H9 (cell line): Measurements from ENCODE around the gene EIF1B. TPM values are rescaled to one million over a fixed set of nuclear protein-coding genes. Genes with fewer than 3 reads are reported as not detected.

Experiments used
- DNase-seq: peaks from one replicate; pipeline ENCODE4 v3.0.0-alpha.2; 2017
- H2AFZ ChIP-seq: one replicate; pipeline ENCODE4 v1.6.1; 2013; ENCODE audit warnings: mild to moderate bottlenecking, low read length, control low read depth, moderate library complexity
- H2AK5ac ChIP-seq: 2 replicates; pipeline ENCODE4 v1.6.1; 2013; ENCODE audit warnings: low read length, control low read depth, mixed read lengths; ENCODE audit not compliant: insufficient read length
- H2BK120ac ChIP-seq: one replicate; pipeline ENCODE4 v1.6.1; 2013; ENCODE audit warnings: low read depth, mild to moderate bottlenecking, low read length, control low read depth, inconsistent platforms; ENCODE audit not compliant: poor library complexity, severe bottlenecking
- H2BK12ac ChIP-seq: 2 replicates; pipeline ENCODE4 v1.6.1; 2013; ENCODE audit warnings: low read length, control low read depth, mixed read lengths, low read depth; ENCODE audit not compliant: insufficient read length
- H2BK15ac ChIP-seq: 2 replicates; pipeline ENCODE4 v1.6.1; 2013; ENCODE audit warnings: low read depth, low read length, control low read depth
- H2BK20ac ChIP-seq: one replicate; pipeline ENCODE4 v1.6.1; 2013; ENCODE audit warnings: low read depth, mild to moderate bottlenecking, low read length, control low read depth, inconsistent platforms; ENCODE audit not compliant: poor library complexity, severe bottlenecking
- H2BK5ac ChIP-seq: 2 replicates; pipeline ENCODE4 v1.6.1; 2013; ENCODE audit warnings: low read length, control low read depth, mixed read lengths; ENCODE audit not compliant: insufficient read length
- H3K14ac ChIP-seq: 2 replicates; pipeline ENCODE4 v1.6.1; 2013; ENCODE audit warnings: low read length, control low read depth; ENCODE audit not compliant: insufficient read depth
- H3K18ac ChIP-seq: 2 replicates; pipeline ENCODE4 v1.6.1; 2013; ENCODE audit warnings: low read depth, mild to moderate bottlenecking, mixed read lengths, low read length, control low read depth; ENCODE audit not compliant: insufficient read length
- H3K23ac ChIP-seq: 2 replicates; pipeline ENCODE4 v1.6.1; 2013; ENCODE audit warnings: low read length, control low read depth, mixed read lengths, low read depth; ENCODE audit not compliant: insufficient read length
- H3K23me2 ChIP-seq: 2 replicates; pipeline ENCODE4 v1.6.1; 2013; ENCODE audit warnings: low read depth, mild to moderate bottlenecking, mixed read lengths, low read length, control low read depth; ENCODE audit not compliant: insufficient read length, poor library complexity, severe bottlenecking
- H3K27ac ChIP-seq: 2 replicates; pipeline ENCODE4 v1.5.1; 2013; ENCODE audit warnings: low read length, control low read depth, mixed read lengths, low read depth; ENCODE audit not compliant: insufficient read length
- H3K27me3 ChIP-seq: 2 replicates; pipeline ENCODE4 v1.6.1; 2013; ENCODE audit warnings: low read length, control low read depth, inconsistent platforms; ENCODE audit not compliant: insufficient read depth
- H3K4ac ChIP-seq: 2 replicates; pipeline ENCODE4 v1.6.1; 2013; ENCODE audit warnings: low read depth, mild to moderate bottlenecking, control low read depth, inconsistent platforms, low read length, moderate library complexity
- H3K4me1 ChIP-seq: 2 replicates; pipeline ENCODE4 v1.6.1; 2013; ENCODE audit warnings: low read length, control low read depth, inconsistent platforms; ENCODE audit not compliant: insufficient read depth
- H3K4me2 ChIP-seq: 2 replicates; pipeline ENCODE4 v1.6.1; 2013; ENCODE audit warnings: low read length, control low read depth, mixed read lengths; ENCODE audit not compliant: insufficient read length, insufficient read depth
- H3K56ac ChIP-seq: 2 replicates; pipeline ENCODE4 v1.6.1; 2013; ENCODE audit warnings: low read depth, mild to moderate bottlenecking, mixed read lengths, low read length, control low read depth; ENCODE audit not compliant: insufficient read length
- H3K79me1 ChIP-seq: 2 replicates; pipeline ENCODE4 v1.6.1; 2013; ENCODE audit warnings: low read depth, mild to moderate bottlenecking, moderate library complexity, low read length, control low read depth, inconsistent platforms; ENCODE audit not compliant: insufficient read depth, poor library complexity, severe bottlenecking
- H3K79me2 ChIP-seq: 2 replicates; pipeline ENCODE4 v1.6.1; 2013; ENCODE audit warnings: low read length, control low read depth, inconsistent platforms; ENCODE audit not compliant: insufficient read depth
- H3K9ac ChIP-seq: 2 replicates; pipeline ENCODE4 v1.6.1; 2013; ENCODE audit warnings: low read length, control low read depth, mixed read lengths; ENCODE audit not compliant: insufficient read length; ENCODE audit errors: extremely low read depth
- H3K9me3 ChIP-seq: one replicate; pipeline ENCODE4 v1.6.1; 2013; ENCODE audit warnings: low read depth, low read length, inconsistent platforms; ENCODE audit not compliant: control insufficient read depth
- H3T11ph ChIP-seq: one replicate; pipeline ENCODE4 v1.6.1; 2013; ENCODE audit warnings: mild to moderate bottlenecking, low read length, control low read depth, inconsistent platforms
- H4K20me1 ChIP-seq: one replicate; pipeline ENCODE4 v1.6.1; 2013; ENCODE audit not compliant: control insufficient read depth, insufficient read length, insufficient read depth
- H4K5ac ChIP-seq: 2 replicates; pipeline ENCODE4 v1.6.1; 2013; ENCODE audit warnings: low read depth, mild to moderate bottlenecking, mixed read lengths, low read length, control low read depth; ENCODE audit not compliant: insufficient read length
- H4K8ac ChIP-seq: replicated peaks from 2 replicates; pipeline ENCODE4 v1.6.1; 2013; ENCODE audit warnings: low read length, control low read depth, mixed read lengths, low read depth; ENCODE audit not compliant: insufficient read length
- H4K91ac ChIP-seq: 2 replicates; pipeline ENCODE4 v1.6.1; 2013; ENCODE audit warnings: low read depth, mild to moderate bottlenecking, moderate library complexity, mixed read lengths, low read length, control low read depth; ENCODE audit not compliant: insufficient read length
- H3K27ac Mint-ChIP-seq, 3 experiments: 2 replicates in 2 of 3; 3 replicates in 1 of 3; pipeline ENCODE4 v1.8.0; 2020 to 2021; ENCODE audit warnings: mixed read lengths in 3 of 3, mild to moderate bottlenecking in 1 of 3, moderate library complexity in 1 of 3
- H3K27me3 Mint-ChIP-seq: 2 replicates; pipeline ENCODE4 v1.8.0; 2021; ENCODE audit warnings: low read depth, mild to moderate bottlenecking, moderate library complexity, mixed read lengths
- H3K36me3 Mint-ChIP-seq, 3 experiments: 2 replicates in 2 of 3; 3 replicates in 1 of 3; pipeline ENCODE4 v1.8.0; 2020 to 2021; ENCODE audit warnings: low read depth in 3 of 3, mixed read lengths in 3 of 3; ENCODE audit not compliant: insufficient read depth in 1 of 3
- H3K4me1 Mint-ChIP-seq, 2 experiments: 2 replicates each; pipeline ENCODE4 v1.8.0; 2020; ENCODE audit warnings: mixed read lengths in 2 of 2
- H3K4me3 Mint-ChIP-seq, 2 experiments: 2 replicates in 1 of 2; 3 replicates in 1 of 2; pipeline ENCODE4 v1.8.0; 2020 to 2021; ENCODE audit warnings: mild to moderate bottlenecking in 2 of 2, mixed read lengths in 2 of 2, moderate library complexity in 1 of 2
- H3K9me3 Mint-ChIP-seq, 2 experiments: 2 replicates in 1 of 2; 3 replicates in 1 of 2; pipeline ENCODE4 v1.8.0; 2020; ENCODE audit warnings: mild to moderate bottlenecking in 2 of 2, mixed read lengths in 2 of 2, moderate library complexity in 1 of 2
- WGBS: extraction: QIAGEN DNeasy Blood & Tissue Kit; methylation state at CpG from one replicate; pipeline ENCODE4 v1.1.7; 2013; ENCODE audit warnings: missing lambda C conversion rate, low lambda C conversion rate, mixed read lengths; ENCODE audit not compliant: insufficient read length; ENCODE audit errors: extremely low coverage; 5-methylcytosine and 5-hydroxymethylcytosine counted together
- total RNA-seq: library from RNA; stranded (reverse); gene quantifications from 2 replicates; pipeline ENCODE4 v1.2.1, GENCODE V29; 2021
- TF ChIP-seq, protein P1 (sequence below): fragments of 200-600 bp; sonication (generic); conservative IDR thresholded peaks from 3 replicates; pipeline ENCODE4 v1.8.0; 2021; ENCODE audit warnings: antibody characterized with exemption, mild to moderate bottlenecking

EIF1B gene
- total RNA-seq, 1 experiment from 2014 or later, result 133 TPM

DNA sequence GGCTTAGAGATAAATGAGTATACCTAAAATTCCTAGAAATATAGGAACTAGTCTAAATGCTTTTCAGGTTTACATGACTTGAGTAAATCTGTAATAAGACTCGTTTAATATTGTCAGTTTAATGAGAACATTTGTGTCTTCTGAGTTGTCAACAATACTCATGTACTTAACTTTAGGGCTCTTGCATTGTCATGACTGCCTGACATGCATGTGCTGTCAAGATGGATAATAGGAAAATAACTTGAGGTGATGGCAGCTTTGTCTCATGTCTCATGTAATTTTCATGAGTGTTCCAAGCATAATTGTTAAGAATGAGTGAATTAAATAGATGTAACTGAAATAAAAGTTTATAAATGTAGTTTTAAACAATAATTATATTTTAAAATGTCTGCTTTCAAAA, 45.1 kb upstream of the EIF1B start:
- no peaks in the 10 kb centered on the region for H3K9me3 ChIP-seq
- no peak overlapping the region for H3K14ac ChIP-seq
- TF ChIP-seq, protein P1, sequence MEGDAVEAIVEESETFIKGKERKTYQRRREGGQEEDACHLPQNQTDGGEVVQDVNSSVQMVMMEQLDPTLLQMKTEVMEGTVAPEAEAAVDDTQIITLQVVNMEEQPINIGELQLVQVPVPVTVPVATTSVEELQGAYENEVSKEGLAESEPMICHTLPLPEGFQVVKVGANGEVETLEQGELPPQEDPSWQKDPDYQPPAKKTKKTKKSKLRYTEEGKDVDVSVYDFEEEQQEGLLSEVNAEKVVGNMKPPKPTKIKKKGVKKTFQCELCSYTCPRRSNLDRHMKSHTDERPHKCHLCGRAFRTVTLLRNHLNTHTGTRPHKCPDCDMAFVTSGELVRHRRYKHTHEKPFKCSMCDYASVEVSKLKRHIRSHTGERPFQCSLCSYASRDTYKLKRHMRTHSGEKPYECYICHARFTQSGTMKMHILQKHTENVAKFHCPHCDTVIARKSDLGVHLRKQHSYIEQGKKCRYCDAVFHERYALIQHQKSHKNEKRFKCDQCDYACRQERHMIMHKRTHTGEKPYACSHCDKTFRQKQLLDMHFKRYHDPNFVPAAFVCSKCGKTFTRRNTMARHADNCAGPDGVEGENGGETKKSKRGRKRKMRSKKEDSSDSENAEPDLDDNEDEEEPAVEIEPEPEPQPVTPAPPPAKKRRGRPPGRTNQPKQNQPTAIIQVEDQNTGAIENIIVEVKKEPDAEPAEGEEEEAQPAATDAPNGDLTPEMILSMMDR, result no peak
- no peak overlapping the region for H2BK5ac ChIP-seq
- no peak overlapping the region for H3K9ac ChIP-seq
- H3K79me2 ChIP-seq, result no peaks in the 10 kb centered on the region
- no peak overlapping the region for H3K27ac ChIP-seq
- no peak overlapping the region for H2AK5ac ChIP-seq
- H3K4me2 ChIP-seq, result no peak overlapping the region
- H4K8ac ChIP-seq, result no peak overlapping the region
- no peak overlapping the region for H2BK15ac ChIP-seq
- H3K18ac ChIP-seq, result no peak overlapping the region
- H4K20me1 ChIP-seq, result no peaks in the 10 kb centered on the region
- no peak overlapping the region for H4K5ac ChIP-seq
- no peaks in the 10 kb centered on the region; the same call in 1 of the 2 replicates for H3K27me3 Mint-ChIP-seq
- no peaks in the 10 kb centered on the region for H3K27me3 ChIP-seq
- H3K23ac ChIP-seq, result no peak overlapping the region
- H3K4me1 Mint-ChIP-seq, result peaks cover 8% of the 10 kb centered on the region in 2 experiments
- H3K23me2 ChIP-seq, result no peaks in the 10 kb centered on the region
- H3T11ph ChIP-seq, result no peak overlapping the region
- no peak overlapping the region for H3K4ac ChIP-seq
- no peaks in the 10 kb centered on the region for H3K9me3 Mint-ChIP-seq
- H3K79me1 ChIP-seq, result no peaks in the 10 kb centered on the region
- no peak overlapping the region for H2BK120ac ChIP-seq
- H3K56ac ChIP-seq, result no peak overlapping the region
- DNase-seq, result no peak
- WGBS, result no CpG with 5 or more reads among the region's 1 CpG
- H3K27ac Mint-ChIP-seq, result no peak overlapping the region
- no peak overlapping the region for H3K4me3 Mint-ChIP-seq
- no peak overlapping the region for H2BK12ac ChIP-seq
- no peak overlapping the region for H2BK20ac ChIP-seq
- H4K91ac ChIP-seq, result no peak overlapping the region
- H2AFZ ChIP-seq, result no peak overlapping the region
- H3K36me3 Mint-ChIP-seq, result no peaks in the 10 kb centered on the region
- no peaks in the 10 kb centered on the region for H3K4me1 ChIP-seq
